HTR-8/SVneo (cell line): ENCODE data around the gene GRHL1.

Source experiments
- DNase-seq: peaks from one replicate; pipeline ENCODE4 v3.0.0; 2011; ENCODE audit warnings: low spot score, mixed read lengths; ENCODE audit not compliant: insufficient read length
- FAIRE-seq: peaks from 2 replicates; lab custom pipeline; 2011; peaks lifted over from hg19 to GRCh38; lab: Jason Lieb, UNC

Gene GRHL1

DNA sequence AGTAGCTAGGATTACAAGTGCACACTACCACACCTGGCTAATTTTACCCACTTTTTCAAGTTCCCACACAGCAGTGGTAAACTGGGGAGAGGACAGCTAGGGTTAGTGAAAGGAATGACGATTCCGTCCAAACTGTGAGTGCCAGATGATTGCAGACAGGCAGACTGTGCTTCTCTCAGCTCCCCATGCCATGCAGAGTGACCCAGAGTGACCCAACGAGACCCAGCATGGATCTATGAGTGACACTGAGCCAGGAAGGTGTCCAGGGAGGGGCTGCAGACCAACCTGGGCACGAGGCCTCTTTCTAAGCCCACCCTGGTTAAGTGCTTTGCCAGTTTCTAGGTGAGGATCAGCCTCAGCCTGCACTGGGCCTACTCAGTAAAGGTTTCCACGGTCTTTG is 84.1 kb downstream of the GRHL1 start:
- FAIRE-seq (no peak), DNase-seq (no peak)

DNA sequence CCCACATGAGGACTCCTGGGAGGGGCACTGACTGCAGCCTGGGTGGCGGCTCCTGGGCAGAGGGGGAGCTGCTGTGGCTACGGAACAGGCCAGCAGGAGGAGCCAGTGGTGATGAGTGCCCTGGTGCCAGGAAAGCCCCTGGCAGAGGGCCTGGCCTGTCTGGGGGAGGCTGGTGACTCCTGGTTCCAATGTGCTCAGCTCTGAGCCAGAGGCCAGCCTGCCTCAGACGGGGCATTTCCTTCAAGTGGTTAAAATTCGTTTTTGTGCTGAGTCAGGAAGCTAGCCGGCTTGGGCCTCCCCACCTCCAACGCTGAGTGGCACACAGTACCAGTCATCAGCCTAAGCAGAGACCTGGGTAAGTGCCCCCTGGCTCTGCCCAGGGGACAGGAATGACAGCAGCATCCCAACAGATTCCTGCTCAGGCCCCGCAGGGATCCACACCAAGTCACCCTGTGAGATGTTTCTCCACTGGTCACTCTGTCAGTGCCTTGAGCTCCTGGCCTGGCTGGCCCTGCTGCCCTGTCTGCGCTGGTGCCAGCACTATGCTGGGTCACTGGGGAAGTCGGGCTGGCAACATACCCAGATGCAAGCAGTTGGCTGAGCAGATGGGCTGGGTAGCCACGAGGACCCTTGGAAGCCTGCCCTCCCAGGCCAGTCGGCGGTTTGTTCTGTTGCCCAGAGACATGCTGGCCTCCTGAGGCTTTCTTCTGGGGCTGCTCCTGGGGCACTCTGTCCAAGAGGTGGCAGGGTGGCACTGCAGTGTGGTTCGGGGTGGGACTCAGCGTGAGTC is 84.8 kb downstream of the GRHL1 start:
- FAIRE-seq = peak; percentile 55

DNA sequence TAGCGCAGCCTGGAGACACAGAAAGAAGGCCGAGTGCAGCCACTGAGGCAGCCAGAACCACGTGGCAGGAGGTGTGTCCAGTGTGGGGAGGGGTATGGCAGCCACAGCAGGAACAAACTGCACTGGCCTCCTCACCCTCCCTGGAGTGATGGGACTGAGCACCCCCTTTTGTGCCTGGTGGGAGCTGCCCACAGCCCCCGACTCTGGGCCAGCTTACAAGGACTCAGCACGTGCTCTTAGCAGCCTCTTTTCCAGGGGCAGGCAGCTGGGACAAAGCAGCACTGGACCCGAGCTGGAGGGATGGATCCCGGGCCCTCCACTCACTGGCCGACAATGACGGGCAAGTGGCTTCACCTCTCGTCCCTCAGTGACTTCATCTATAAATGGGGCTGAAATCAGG is 86.6 kb downstream of the GRHL1 start:
- DNase-seq (no peak), FAIRE-seq (peak; percentile 23)

More for the DNA sequence above, 84.8 kb downstream of the GRHL1 start:
- DNase-seq = peak; percentile 82

DNA sequence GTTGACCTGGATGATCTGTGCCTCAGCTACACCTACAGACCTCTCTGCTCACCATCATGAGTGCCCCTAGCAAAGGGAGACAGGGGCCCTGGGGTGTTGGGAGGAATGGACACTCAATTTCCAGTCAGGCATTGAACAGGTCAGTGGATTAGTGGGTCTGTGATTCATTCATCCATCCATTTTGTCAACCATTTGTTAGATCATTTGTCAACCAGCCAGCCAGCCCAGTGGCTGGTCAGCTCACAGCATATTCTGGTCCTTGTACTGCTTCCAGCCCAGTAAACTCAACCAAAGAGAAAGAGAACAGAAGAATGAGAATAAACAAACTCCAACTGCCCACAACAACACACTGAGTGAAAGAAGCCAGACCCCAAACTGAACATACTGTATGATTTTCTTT is 87.2 kb downstream of the GRHL1 start:
- DNase-seq = no peak
- FAIRE-seq = no peak

DNA sequence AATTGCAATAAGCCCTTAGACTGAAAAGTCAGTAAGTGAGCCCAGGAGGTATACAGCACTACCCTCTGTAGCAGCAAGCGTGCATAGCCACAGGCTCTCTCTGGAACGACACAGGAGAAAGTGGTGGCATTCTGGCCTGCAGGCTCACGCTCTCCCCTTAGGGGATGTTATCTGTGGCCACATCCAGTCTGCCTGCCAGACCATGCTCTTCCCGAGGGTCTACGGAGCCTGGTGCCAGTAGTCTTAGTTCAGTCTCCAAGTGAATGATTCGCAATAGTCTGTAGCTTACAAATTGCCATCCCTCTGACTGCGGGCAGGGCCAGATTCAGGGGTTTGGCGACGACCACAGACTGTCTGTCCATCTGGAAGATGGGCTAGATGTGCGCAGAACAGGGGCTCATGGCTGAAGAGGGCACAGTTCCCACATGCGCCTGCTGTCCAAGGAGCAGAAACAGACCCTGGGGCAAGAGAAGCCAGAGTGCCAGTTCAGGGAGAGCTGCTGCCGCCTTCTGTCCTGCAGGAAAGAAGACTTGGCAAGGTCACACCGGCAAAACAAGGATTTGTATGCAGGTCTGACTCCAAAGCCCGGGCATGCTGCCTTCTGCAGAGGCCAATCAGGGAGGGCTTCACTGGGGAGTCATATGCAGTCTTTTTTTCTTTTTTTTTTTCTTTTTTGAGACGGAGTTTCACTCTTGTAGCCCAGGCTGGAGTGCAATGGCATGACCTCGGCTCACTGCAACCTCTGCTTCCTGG is 88.3 kb downstream of the GRHL1 start:
- no peak for DNase-seq
- no peak for FAIRE-seq

DNA sequence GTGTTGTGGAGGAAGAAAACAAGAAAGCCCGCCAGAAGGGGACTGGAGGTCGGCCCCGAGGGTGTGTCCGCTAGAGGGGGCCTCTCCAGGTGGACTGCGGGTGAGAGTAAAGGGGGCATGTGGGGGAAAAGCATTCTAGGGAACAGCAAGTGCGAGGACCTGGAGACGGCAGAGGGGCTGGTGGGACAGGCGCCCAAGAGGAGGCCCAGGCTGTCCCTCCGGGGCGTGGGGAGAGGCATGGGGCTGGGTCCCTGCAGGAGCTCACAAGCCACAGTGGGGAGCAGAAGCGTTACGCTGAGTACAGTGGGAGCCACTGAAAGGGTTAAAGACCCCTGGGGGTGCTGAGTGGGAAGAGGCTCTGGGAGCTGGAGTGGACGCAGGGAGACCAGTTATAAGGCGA is 90.2 kb downstream of the GRHL1 start:
- FAIRE-seq (no peak), DNase-seq (no peak)

DNA sequence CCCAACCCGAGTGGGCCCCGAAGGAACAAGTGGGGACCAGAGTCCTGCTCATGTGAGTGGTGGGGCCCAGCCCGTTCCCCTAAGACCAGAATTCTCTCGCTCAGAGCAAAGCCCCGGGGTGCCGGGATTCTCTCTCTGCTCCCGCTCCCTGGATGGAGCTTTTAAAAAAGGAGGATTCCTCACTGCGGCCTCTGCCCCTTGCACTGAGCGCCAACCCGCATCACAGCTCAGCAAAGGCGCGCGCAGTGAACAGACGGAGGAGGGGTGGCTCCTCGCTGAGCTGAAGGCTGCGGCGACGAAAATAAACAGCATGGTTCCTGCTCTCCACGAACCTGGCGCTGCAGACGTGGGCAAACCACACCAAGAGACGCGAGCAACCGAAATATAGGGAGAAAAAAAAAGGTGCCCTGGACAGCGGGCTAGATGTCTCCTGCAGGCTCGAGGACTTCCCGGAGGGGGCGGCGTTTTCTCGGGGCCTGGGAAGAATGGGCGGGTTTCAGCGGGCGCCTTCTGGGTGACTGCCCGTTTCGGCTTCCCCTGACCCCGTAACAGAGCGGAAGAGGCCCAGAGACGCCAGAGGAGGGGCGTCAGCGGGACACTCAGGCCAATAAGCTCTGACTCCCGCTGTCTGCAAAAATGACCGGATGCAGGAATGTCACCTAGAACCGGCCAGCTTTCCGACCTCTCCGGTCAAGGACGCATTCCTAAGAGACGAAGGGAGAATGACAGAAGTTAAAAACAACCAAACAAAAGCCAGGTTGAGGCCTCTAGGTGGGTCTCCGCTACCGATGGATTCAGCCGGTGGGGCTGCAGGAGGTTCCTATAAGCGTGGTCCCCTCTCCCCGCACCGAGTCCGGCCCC is 91.0 kb downstream of the GRHL1 start:
- FAIRE-seq (no peak), DNase-seq (no peak)

DNA sequence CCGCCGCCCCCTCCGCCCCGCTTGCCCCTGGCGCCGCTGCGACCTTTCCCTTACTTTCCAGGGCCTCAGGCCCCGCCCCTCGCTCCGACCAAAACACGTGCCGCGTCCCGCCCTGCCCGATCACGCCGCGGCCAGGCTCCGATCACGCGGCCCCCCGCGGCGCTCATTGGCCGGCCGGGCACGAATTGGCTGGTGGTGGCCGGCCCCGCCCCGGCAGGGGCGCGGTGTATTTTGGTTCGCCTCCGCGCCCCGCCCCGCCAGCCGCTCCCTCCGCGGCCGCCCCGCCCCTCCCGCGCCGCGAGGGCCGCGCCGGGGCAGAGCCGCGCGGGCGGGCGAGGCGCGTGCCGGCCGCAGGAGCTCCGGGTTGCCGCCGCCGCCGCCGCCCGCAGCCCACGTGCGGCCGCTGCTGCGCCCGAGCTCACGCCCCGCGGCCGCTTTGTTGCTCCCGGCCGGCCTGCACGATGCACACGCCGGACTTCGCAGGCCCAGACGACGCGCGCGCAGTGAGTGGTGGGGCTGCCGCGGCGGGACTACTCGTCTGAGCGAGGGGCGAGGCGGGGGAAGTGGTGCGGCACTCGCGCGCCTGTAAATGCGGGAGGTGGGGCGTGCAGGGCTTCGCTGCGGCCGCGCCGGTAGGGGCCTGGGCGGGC is 91.9 kb downstream of the GRHL1 start, which contains the start of gene KLF11:
Gene KLF11 (plus strand): TSS at position 295 of the 650 bp plus-strand sequence. CDS start 167 bp downstream, at position 462.
- FAIRE-seq = peak; percentile 74
- DNase-seq = peak; percentile 81

DNA sequence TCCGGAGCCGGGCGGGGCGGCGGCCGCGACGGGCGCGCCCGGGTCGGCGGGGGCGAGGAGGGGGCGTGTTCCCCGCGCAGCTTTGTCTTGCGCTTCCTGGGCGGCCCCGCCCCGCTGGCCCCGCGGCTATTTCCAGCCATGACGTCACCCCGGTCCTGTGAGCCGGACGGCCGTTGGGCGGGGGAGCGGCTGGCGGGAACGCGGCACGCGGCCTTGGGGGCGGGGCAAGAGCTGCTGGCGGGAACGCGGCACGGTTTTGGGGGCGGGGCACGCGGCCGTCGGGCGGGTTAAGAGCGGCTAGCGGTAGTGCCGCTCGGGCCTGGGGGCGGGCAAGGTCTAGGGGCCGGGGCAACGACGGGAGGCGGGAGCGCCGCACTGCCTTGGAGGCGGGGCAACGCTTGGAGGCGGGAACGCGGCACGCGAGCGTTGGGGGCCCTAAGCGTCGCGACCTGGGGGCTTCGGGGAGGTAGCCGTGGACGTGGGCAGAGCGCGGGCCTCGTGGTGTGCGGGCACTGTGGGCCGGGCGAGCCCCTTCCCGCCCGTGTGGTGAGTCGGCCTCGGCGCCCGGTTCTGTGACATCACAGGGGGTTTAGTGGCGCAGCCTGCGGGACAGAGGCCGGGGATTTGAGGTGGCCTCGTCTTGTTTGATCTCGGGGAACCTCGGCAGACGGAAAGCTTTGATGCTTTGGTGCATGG is 92.6 kb downstream of the GRHL1 start:
- peak; percentile 88 for DNase-seq
- FAIRE-seq = peak; percentile 68

DNA sequence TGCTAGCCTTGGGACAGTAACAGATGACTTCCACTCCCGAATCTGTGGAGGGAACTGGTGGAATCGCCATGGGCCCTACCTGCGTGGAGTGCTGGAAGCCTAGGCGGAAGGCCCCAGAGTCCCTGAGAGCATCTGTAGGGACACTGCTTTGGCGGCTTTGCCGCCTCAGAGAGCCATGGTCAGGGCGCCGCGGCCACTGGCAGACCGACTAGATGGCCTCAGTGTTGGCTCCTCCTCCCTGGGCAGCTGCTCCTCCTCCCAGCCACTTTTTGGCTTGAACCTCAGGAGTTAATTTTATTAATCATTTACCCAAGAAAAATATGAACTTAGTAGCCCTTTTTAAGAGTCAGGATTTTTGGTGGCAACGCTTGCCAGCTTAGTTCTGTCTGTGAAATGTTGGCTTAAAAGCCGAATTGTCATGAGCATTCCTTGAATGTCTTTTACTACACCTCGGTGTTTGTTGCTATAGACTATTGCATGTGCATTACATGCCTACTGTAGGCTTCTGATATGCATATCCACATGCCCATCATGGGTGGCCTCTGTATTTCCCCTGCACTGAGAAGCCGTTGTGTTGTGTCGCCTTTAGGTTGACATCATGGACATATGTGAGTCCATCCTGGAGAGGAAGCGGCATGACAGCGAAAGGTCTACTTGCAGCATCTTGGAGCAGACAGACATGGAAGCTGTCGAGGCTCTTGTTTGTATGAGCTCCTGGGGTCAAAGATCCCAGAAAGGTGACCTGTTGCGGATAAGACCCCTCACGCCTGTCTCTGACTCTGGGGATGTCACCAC is 94.3 kb downstream of the GRHL1 start:
- no peak for DNase-seq
- FAIRE-seq = no peak

DNA sequence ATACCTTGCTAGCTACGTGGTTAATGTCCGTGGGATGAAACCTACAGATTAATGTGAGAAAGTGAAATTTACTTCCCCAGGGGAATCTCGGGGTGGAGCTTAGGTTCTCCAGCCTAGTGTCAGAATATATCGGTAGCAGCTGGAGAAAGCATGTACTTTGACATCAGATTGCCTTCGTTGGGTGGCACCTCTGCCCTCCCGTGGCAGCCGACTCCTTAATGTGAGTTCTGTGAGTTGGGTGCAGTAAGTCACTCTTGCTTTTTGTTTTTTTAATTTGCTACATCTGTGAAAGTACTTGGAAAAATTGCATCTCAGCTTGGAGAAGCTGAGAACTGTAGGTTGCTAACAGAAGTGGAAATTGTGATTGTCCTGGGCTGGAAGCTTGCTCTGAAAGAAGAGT is 95.4 kb downstream of the GRHL1 start:
- no peak for FAIRE-seq
- DNase-seq = no peak

DNA sequence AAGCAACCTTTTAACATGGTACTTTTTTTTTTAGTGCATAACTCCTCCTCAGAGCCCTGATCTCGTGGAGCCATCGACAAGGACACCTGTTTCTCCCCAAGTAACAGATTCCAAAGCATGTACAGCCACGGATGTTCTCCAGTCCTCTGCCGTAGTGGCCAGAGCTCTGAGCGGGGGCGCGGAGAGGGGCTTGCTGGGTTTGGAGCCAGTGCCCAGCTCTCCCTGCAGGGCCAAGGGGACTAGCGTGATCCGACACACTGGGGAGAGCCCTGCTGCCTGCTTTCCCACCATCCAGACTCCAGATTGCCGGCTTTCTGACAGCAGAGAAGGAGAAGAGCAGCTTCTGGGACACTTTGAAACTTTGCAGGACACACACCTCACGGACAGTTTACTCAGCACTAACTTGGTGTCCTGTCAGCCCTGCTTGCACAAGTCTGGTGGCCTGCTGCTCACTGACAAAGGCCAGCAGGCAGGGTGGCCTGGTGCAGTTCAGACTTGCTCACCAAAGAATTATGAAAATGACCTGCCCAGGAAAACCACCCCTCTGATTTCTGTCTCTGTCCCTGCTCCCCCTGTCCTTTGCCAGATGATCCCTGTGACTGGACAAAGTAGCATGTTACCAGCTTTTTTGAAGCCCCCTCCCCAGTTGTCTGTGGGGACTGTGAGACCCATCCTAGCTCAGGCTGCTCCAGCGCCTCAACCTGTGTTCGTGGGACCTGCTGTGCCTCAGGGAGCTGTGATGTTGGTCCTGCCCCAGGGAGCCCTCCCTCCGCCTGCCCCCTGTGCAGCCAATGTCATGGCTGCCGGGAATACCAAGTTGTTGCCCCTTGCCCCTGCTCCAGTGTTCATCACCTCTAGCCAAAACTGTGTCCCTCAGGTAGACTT is 96.4 kb downstream of the GRHL1 start:
- no peak for DNase-seq
- no peak for FAIRE-seq

DNA sequence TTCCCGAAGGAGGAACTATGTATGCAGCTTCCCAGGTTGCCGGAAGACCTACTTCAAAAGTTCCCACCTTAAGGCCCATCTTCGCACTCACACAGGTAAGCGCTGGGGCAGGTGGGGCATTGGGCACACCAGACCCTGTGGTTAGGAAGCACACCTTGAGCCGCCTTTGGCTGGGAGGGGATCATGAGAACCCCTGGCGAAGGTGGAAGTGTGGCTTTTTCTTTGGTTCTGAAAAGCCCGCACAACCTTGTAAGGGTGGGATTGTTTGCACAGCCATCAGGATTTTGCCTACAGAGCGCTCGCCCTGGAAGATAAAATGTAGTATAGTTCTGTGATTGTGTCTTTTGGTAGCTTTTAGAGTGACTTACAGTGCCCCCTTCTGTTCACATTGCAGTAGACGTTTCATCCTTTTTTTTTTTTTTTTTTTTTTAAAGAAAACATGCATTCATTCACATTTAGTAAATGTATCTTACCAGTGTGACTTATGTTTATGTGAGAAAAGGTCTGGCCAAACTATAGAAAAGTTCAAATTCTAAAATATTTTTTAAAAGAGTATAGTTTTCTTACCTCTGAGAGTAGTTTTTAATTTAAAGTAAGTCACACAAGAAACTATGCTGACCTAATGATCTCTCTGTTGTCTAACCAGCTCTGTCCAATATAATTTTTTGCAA is 97.1 kb downstream of the GRHL1 start:
- FAIRE-seq = no peak
- peak; percentile 62 for DNase-seq
